ENCODE measurements around the gene ANO10.
A peak's percentile ranks its signal among the peaks of the same experiment; 100 is the strongest.
"Not testable (repeated sequence)": the region's sequence is repeated elsewhere in the genome, so short reads cannot be mapped to it uniquely, and the experiment has no call there.

Gene ANO10

DNA sequence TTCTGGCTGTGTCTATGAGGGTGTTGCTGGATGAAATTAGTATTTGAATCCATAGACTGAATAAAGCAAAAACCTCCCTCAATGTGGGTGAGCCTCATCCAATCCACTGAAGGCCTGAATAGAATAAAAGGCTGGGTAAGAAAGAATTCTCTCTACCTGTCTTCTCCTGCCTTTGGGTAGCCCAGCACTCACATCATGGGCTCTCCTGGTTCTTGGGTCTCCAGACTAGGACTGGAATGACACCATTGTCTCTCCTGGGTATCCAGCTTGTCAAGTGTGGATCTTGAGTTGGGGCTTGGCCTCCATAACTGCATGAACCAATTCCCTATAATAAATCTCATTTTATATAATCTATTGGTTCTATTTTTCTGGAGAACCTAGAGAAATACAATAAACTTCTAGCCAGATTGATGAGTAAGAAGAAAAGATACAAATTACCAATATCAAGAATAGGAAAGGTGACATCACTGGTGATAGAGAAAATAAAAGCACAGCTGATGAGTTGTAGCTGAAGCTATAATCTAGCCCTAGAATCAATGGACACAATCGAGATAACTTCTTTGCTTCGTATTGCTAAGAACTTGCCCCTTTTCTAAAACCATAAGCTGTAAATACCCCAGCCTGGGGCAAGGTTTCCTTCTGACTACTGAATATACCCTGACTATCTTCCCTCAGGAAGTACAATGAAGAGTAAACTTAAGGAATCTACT lies 106.4 kb downstream of the ANO10 start:
- no peak for DNase-seq

DNA sequence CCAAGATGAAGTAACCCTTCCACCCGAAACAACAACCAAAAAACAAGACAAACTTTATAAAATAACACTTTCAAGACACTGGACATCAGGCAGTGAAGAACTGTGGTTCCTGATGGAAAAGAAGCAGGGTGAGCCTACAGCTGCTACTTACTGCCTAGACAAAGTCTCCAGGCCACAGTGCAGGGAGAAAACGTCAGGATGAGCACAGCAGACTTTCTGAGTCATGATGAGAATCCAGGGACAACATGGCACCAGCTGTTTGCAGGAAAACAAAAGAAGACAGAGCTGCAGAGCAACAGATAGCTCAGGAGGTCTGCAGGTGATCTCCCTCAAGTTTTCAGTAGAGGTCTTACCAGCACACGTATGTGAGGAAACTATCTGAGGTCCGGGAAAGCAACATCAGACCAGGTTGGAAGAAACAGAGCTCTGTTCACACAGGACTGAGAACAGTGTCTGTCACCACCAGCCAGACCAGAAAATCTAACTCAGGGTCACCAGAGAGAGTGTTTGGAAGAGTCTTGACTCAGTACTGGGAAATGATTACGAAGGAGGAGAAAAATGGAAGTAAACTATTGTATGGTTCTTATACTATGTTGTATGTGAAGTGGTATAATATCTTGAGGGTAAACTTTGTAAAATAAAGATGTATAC lies 108.9 kb downstream of the ANO10 start:
- no peak for DNase-seq

DNA sequence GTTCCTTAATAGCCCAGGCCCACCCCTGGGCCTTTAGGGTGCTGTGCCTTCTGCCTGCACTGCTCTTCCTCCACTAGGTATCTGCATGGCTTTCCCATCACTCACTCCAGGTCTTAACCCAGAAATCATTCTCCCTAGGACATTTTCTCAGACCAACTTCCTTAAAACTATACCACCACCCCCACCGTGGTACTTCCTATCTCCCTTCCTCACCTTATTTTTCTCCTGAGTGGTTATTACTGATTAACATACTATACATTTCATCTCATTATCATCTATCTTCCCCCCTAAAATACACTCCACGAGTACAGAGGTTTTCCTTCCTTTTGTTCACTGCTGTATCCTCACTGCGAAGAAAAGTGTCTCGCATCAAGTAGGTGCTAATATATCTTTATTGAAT lies 115.2 kb downstream of the ANO10 start:
- DNase-seq, result no peak

DNA sequence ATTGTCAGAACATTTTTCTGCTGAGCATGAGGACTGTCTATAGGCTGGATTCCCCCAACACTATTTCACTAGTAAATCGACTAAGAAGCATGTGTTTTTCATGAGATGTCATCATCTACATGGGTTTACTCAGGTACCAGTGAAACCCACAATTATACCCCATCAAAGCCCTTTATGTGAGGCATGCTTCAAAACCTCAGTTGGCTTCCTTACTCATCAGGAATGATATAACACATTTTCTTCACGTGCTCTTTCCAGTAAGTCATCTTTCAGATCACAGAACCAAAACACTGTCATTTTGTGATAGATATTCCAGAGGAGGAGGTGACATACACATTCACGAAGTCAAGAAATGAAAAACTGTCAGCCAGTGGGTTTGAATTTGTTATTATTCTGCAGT lies 116.5 kb downstream of the ANO10 start:
- no peak for DNase-seq

DNA sequence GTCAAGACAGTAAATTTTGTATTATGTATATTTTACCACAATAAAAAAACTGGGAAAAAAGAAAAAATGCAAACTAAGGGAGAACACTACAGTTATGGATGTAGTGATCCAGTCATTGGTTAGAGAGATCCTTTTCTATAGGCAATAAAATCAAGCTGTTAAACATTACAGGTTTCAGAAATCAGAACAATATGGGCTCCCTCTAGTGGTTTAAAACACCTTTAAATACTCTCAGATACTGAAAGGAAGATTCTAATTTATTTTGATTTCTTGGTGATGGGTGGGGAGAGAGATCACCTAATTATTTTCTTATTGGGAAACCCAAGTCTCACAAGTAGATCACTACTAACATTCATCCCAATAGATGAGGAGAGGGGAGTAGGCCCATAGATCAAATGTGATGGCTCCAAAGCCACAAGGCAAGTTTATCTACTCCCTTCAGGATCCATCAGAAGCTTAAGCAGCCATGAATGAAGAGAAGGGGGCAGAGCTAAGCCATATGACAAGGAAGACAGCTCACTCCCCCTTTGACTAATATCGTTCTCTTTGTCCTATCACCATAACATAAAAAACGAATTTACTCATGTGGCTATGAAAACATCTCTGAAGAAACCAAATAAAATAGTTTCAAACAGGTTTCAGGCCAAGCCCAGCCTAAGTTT lies 118.6 kb downstream of the ANO10 start:
- DNase-seq, result no peak

DNA sequence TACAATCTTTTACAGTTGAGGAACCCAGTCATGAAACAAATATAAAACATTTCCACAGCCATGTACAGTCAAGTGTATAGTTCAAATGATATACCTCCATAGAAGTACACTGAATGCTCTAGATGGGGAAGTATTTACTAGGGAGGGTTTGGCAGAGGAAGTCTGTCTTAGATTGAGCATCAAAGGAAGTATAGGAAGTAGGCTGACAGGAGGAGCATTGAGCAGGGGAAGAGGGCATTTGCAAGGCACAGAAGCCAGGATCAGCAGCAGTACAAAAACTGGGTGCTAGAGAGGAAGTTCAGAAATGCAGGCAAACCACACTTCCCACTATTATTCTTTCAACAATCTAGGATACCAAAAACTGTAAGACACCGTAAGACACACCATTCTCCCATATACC lies 122.6 kb downstream of the ANO10 start:
- no peak for DNase-seq

DNA sequence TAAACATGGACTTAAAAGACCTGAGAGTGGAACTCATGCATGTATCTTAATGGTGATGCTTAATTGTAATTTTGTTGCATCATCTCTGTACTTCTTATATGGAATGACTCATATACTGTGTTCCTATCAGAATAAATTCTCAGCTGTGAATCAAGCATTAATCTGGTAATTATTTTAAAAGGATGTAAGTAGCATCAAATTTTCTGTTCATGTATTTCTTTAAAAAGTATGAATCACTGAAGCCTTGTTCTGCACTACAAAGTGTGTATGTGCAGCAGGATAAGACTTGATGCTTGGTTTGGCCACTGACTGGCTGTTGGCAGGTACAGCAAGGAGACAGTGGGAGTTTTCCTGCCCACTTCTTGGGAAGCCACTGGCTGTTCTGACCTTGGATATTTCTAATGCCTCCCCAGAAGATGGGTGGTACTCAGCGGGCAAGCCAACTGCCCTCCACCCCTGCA lies 123.9 kb downstream of the ANO10 start:
- no peak for DNase-seq

DNA sequence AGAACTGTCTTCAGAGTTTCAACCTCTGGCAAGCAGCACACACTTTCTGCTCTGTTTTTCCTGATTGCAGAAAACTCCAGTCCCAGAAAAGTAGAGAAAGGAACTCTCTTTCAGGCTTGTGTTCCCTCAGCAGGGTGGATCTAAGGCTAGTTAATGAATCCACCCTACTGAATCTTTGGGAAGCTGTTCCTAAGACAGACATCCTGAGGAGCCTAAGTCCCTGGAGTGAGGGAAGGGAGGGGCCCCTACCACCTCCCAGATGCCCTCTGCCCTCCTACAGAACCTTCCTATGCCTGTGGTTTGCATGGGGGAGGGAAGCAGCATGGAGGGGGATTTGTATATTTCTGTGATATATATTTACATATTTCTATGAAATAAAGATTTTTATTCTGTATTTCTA lies 124.4 kb downstream of the ANO10 start:
- DNase-seq, result no peak

DNA sequence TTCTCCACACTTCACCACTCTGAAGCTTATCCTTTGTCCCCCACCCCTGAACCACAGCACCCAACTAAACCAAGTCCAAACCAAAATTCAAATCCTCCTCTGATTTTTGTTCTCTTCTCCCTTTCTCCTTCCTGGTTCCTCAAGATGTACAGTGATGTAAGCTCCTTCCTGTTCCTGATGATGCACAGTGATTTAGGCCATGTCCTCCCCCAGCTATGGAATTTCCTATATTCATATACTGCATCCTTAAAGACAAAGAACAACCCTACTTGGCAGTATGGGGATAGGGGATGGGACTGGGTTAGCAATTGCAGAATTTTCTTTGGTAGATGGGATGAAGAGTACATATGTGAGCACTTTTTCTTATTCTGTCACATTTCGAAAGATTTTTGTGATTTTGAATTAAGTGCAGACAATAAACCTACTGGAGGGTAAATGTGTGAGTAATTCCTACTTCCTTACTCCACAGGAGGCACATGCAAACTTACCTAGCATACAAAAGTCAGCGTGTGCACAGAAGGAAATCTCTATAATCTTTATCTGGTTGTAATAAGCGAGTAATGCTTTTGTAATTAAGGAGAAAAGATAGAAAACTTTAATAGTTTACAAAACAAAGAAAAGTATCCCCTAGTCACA lies 125.0 kb downstream of the ANO10 start:
- DNase-seq, result no peak

DNA sequence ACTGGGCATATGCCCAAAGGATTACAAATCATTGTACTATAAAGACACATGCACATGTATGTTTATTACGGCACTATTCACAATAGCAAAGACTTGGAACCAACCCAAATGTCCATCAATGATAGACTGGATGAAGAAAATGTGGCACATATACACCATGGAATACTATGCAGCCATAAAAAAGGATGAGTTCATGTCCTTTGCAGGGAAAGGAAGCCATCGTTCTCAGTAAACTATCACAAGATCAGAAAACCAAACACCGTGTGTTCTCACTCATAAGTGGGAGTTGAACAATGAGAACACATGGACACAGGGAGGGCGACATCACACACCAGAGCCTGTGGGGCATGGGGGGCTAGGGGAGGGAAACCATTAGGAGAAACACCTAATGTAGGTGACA lies 128.9 kb downstream of the ANO10 start:
- DNase-seq, result not testable (repeated sequence)

DNA sequence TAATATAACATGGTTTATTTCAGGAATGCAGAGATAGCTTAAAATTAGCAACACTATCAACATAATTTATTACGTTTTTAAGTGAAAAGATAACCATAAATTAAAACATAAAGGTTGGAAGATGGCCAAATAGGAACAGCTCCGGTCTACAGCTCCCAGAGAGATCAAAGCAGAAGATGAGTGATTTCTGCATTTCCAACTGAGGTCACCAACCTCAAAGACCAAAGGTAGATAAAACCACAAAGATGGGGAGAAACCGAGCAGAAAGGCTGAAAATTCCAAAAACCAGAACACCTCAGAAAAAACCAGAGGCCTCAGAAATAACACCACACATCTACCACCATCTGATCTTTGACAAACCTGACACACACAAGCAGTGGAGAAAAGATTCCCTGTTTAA lies 130.0 kb downstream of the ANO10 start:
- DNase-seq, result not testable (repeated sequence)

DNA sequence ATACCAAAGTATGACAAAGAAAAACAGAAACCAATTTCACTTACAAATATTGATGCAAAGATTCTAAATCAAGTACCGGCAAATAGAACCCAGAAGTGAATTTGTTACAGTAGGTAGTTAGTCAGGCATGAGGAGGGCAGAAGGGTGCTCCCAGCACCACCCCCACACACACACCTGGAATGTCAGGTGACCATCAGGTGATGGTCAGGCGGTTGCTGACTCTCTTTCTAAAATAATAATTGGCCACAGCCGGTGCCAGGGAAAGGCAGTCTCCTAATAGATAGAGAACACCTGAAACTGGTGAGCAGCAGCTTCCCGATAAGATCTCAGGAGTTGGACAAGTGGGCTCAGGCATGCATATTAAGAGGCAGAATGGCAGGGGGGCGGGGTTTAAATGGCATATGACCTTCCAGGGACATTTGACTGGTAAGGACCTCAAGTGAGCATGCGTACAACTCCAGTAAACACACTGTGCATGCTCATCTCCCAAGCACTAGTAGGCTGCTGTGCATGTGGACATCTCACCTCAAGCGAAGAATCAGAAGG lies 131.1 kb downstream of the ANO10 start:
- no peak for DNase-seq

DNA sequence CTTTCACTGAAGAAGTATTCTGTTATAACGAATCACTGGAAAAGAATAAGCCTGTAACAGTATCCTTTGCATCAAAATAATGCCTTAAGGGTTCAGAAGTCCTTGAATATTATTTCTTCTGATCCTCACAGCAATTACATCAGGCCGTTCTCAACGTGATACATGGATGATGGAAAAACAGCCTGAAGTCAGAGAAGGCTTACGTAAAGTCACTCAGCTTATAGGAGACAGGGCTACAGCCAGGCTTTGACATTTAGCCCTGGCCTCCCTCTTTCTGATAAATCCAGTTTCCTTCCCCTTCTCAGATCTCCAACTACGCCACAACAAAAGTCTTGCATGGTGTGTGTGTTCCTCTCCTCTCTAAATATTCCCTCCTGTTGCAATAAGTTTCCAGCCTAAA lies 131.9 kb downstream of the ANO10 start:
- DNase-seq, result no peak

DNA sequence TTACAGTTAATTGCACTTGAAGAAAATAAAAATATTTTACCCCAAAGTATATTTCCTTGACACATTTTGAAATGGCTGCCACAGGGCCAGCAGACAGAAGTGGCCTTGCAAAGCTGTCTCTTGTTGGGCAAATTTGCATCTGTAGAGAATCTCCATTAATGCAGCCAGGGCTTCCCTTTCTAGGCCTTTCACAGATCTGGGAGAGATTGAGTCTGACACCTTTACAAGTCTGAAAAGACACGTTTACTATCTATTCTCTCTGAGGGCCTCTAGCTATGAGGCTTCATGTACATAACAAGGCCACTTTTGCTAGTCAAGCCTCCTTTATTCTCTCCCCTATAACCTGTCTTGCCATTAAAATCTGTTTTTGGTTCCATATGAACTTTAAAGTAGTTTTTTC lies 135.9 kb downstream of the ANO10 start:
- no peak for DNase-seq

DNA sequence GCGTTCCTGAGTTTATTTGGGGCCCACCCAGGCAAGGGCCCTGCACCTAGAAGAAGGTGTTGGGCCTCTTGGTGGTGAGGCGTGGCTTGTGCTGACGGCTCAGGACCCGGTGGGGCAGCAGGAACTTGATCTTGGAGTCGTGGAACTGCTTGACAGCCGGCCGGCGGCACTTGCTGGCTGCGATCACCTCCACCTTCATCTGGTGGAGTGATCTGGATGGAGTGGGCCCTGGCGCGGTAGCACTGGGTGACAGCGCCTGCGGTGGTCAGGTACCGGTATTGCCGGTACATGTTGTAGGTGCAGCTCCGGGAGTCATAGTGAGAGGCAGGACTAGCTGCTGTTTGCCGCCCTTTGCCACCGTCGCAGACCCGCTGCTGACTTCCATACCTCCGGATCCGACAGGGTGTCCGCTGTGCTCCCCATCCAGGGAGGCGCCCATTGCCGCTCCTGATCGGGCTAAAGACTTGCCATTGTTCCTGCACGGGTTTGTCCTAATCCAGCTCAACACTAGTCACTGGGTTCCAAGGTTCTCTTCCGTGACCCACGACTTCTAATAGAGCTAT lies 136.8 kb downstream of the ANO10 start:
- DNase-seq, result no peak

DNA sequence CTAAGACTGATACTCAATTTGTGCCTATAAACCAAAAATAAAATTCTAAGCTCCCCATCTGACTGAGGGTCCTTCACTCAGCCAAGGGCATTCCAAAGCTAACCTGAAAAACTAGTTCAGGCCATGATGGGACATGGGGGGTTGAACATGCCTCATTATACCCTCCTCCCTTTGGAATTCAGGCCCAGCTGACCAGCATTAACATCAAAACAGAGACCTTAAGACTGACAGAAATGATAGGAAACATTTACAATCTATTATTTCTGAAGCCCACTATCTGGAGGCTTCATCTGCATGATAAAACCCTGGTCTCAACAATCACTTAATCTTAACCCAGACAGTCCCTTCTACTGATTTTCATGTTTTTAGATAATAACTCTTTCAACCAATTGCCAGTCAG lies 140.4 kb downstream of the ANO10 start:
- DNase-seq, result no peak

DNA sequence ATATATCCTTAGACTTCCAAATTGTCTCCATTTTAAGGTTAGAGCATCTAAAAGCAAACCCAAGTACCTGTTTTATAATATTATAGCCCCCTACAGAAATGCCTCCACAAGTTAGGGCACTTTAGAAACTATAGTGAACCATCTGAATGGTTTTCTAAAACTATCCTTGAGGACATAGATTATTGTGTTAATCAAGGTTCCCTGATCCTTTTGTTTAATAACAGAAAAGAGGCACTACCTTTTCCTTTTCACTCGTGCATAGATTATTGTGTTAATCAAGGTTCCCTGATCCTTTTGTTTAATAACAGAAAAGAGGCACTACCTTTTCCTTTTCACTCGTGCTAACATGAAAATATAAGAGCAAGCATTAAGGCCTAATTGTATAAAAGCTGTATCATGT lies 143.0 kb downstream of the ANO10 start:
- not testable (repeated sequence) for DNase-seq

DNA sequence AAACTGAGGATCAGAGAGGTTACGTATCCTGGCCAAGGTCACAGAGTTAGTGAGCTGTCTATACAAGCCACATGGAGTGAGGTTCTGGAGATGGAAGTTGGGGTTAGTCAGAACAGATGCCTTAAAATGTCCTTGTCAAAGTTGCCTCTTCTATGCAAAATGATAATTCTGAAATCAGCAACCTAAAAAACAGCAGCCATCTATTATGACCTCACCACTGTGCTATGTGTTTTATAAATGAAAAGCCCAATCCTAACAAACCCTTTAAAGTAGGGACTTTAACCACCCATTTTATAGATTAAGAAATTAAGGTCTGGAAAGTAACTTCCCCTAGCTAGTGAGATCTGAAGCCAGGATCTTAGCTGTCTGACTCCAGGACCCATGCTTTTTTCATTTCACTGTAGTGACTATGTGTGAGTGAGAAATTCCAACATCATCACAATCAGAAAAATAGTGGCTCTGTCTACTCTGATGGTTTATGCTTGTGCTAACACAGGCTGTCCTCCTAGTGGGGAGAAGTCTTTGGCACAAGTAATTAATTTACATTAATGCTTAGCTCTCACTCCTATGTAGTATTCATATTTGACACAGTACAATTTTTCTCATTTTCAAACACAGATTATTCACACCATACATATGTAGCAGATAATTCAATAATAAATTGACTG lies 143.6 kb downstream of the ANO10 start:
- no peak for DNase-seq

DNA sequence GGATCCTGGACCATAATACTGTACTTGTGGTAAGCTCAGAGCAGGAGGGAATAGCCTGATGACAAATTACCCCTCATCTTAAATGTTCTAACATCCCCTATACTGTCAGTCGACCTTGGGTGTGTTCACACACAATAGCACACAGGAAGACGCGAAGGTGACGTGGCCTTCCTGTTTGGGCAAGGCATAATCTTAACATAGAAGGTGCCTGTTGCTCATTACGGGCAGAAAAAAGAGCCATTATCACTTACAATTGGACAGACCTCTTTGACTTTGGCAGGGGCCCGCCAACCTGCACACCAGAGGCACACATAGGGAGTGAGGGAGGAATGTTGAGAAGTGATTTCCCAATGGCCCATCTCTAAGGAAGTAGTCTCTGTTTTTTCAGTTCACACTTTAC lies 144.2 kb downstream of the ANO10 start:
- DNase-seq, result peak; percentile 66

DNA sequence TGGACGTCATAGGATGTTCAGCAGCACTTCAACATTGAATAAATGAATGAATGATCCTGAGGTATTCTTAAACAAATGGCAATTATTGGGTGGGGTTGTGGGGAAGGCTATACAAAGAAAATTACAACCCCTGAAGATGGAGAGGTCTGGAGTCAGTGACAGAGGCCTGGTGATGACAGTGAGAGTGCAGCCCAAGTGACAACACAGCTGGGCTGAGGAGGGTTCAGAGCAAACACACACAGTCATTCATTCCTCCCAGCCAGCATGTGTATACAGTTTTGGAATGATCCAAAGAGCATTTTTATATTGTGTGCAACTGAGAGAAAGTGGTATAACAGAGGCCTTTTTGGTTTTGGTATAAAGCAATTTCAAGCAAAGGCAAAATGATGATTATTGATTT lies 148.1 kb downstream of the ANO10 start:
- DNase-seq, result no peak

DNA sequence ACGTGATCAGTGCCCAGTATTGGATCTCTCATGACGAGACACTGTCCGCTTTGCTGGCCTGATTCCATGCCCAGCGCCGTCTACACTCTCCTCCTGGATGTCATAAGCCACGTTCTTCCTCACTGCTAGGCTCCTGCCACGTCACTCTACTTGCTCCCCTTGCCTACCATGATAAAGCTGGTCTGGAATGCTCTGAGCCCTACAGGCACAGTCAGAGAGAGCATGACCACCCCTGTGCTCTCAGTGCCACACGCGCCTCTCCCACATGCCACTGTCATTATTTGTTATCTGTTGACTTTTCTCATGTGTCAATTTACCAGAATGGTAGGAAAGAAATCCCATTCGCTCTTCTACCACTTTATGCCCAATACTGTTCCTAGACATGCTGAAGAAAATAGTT lies 148.6 kb downstream of the ANO10 start:
- DNase-seq, result no peak

DNA sequence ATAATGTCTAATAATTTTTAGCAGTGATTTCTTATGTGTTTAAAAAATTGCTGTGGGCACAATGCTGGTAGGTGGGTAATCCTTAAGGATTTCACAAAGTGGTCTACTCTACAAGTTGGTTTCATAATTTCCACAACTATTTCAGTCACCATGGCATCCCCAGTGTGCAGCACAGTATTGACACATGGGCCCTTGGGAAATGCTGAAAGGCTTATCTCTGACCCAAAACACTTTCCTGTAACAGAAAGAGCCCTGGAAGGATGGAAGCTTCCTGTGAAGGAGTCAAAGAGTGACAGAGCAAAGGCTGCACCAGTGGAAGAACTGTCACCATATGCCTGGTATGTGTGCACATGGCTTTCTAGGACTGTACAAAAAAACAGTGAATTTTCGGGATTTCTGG lies 153.7 kb downstream of the ANO10 start:
- DNase-seq, result no peak

DNA sequence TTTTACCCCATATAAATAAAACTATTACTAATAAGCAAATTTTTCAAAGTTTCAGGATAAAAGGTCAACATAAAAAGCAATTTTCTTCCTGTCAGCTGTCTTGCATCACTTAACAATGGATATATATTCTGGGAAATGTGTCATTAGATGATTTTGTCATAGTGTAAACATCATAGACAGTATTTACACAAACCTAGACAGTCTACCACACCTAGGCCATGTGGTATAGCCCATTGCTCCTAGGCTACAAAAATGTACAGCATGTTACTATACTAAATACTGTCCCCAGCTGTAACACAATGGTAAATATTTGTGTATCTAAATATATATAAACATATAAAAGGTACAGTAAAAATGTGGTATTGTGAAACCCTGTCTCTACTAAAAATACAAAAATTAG lies 156.7 kb downstream of the ANO10 start:
- no peak for DNase-seq

Measured in activated T-cell treated with anti-CD3 and anti-CD28 coated beads, Interleukin-2, amount 50 U/mL, for 1 hour (primary cell).